ENCODE results near the gene SH3GLB2. TPM values are rescaled to one million over a fixed set of nuclear protein-coding genes. Genes with fewer than 3 reads are reported as not detected.
"Not testable (repeated sequence)": the region's sequence is repeated elsewhere in the genome, so short reads cannot be mapped to it uniquely, and the experiment has no call there.

The SH3GLB2 gene
- total RNA-seq, 1 experiment from 2014 or later: 25.2 TPM

GRCh38 chr9:128998462-128998861, 29.7 kb downstream of the SH3GLB2 start:
- no peak for DNase-seq (ENCODE audit: low read depth)

DNA sequence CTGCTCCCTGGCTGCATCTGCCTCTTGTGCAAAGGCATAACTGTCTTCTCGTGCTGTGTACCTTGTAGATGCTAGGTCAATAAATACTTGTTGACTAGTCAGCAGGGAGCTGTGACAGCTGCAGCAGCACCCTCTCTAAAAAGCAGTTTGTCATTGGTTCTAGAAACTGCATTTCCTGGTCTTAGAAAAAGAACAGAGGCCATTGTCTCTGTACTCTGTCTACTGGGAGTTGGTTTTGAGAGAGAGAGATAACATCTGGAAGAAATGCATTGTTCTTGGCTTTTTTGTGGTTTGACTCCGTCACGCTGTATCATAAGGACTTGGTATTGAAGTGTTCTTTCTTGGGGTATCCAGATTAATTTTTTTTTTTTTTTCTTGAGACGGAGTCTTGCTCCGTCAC, 32.3 kb downstream of the SH3GLB2 start:
- no peak for DNase-seq (ENCODE audit: low read depth)

DNA sequence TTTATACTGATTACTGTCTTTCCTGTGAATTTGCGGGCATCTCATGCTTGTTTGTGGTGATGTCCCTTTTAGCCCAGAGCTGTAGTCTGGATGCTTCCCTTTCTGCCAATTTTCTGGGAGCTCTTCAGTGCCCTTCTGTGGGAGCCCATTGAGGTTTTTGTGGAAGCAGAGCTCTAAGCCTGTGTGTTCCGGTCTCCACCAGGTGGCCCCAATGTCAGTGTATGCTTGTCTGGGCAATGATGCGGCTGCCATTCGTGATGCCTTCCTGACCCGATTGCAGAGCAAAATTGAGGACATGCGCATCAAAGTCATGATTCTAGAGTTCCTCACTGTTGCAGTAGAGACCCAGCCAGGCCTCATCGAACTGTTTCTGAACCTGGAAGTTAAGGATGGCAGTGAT, 35.1 kb downstream of the SH3GLB2 start:
- DNase-seq (ENCODE audit: low read depth): peak; percentile 15

GRCh38 chr9:128987805-128988204, 40.3 kb downstream of the SH3GLB2 start:
- peak; percentile 68 for DNase-seq (ENCODE audit: low read depth)

DNA sequence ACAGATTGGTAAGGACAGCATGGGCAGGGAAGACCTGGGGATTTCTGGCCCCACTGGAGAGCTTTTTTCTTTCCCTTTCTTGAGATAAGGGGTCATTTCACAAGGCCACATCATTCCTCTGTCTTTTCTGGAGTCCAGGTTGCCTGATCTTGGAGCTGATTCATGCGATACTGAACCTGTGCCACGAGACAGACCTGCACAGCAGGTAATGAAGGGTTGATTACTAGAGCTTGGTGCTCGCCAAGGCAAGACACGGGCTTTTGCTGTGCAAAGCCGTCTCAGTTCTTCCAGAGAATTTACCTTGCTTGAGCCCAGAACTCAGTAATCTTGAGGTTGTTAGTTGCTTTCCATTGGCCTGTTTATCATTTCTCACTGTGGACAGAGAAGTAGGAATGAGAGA, 41.5 kb downstream of the SH3GLB2 start:
- DNase-seq (ENCODE audit: low read depth): no peak

- DNase-seq (ENCODE audit: low read depth): no peak
These were observed 44.6 kb downstream of the SH3GLB2 start for GRCh38 chr9:128983536-128983935.

- no peak for DNase-seq (ENCODE audit: low read depth)
These were observed 49.0 kb downstream of the SH3GLB2 start for GRCh38 chr9:128979111-128979510.

DNA sequence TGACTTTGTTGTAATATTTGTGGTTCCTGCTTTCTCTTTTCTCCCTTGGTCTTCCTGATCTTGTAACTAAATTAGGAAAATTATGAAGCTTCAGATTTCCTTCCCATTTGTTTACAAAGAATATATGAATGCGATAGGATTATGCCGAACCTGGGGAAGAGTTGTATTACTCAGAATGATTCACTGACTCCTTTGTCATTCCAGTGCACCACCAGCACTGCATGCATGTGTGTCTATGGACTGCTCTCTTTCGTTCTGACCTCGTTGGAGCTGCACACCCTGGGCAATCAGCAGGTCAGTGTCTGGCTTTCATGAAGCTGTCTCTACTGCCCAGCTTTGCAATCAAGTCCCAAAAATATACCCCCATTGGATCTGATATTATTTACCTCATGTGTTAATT, 55.2 kb downstream of the SH3GLB2 start:
- DNase-seq (ENCODE audit: low read depth): peak; percentile 50

GRCh38 chr9:128969491-128969890, 58.6 kb downstream of the SH3GLB2 start:
- no peak for DNase-seq (ENCODE audit: low read depth)

DNA sequence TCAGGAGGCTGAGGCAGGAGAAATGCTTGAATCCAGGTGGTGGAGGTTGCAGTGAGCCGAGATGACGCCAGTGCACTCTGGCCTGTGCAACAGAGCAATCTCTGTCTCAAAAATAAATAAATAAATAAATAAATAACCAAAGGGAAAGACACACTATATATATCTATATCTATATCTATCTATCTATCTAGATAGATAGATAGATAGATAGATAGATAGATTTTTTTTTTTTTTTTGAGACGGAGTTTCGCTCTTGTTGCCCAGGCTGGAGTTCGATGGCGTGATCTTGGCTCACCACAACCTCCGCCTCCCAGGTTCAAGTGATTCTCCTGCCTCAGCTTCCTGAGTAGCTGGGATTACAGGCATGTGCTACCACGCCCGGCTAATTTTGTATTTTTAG, 66.7 kb downstream of the SH3GLB2 start:
- DNase-seq (ENCODE audit: low read depth): not testable (repeated sequence)

Other genes with a start within 250 kb of the SH3GLB2 start
- 6.4 and 8.7 TPM in 2 replicates for gene TBC1D13, start 241.1 kb downstream of the SH3GLB2 start, total RNA-seq (2014; rRNA removed; shearing (Covaris generic))
- gene ENDOG, start 209.8 kb downstream of the SH3GLB2 start, total RNA-seq (2014; rRNA removed; shearing (Covaris generic)): 21.8 and 22.9 TPM in 2 replicates
- 17.1 and 20.4 TPM in 2 replicates for gene SPOUT1, start 198.5 kb downstream of the SH3GLB2 start, total RNA-seq (2014; rRNA removed; shearing (Covaris generic))
- gene KYAT1, start 146.4 kb downstream of the SH3GLB2 start, total RNA-seq (2014; rRNA removed; shearing (Covaris generic)): 8.0 and 9.6 TPM in 2 replicates
- gene LRRC8A, start 146.2 kb downstream of the SH3GLB2 start, total RNA-seq (2014; rRNA removed; shearing (Covaris generic)): 13.9 and 14.1 TPM in 2 replicates
- gene PHYHD1, start 107.3 kb downstream of the SH3GLB2 start, total RNA-seq (2014; rRNA removed; shearing (Covaris generic)): 1.7 and 1.8 TPM in 2 replicates
- gene DOLK, start 80.7 kb downstream of the SH3GLB2 start, total RNA-seq (2014; rRNA removed; shearing (Covaris generic)): 16.1 and 16.2 TPM in 2 replicates
- 28.9 and 33.4 TPM in 2 replicates for gene NUP188, start 80.6 kb downstream of the SH3GLB2 start, total RNA-seq (2014; rRNA removed; shearing (Covaris generic))
- gene MIGA2, start 8.3 kb upstream of the SH3GLB2 start, total RNA-seq (2014; rRNA removed; shearing (Covaris generic)): 13.7 and 15.6 TPM in 2 replicates
- 11.6 and 12.4 TPM in 2 replicates for gene DOLPP1, start 52.8 kb upstream of the SH3GLB2 start, total RNA-seq (2014; rRNA removed; shearing (Covaris generic))
- gene CRAT, start 82.5 kb upstream of the SH3GLB2 start, total RNA-seq (2014; rRNA removed; shearing (Covaris generic)): 28.7 and 29.9 TPM in 2 replicates
- gene PTPA, start 83.1 kb upstream of the SH3GLB2 start, total RNA-seq (2014; rRNA removed; shearing (Covaris generic)): 75.8 and 86.1 TPM in 2 replicates
- 11.2 and 21.2 TPM in 2 replicates for gene IER5L, start 149.9 kb upstream of the SH3GLB2 start, total RNA-seq (2014; rRNA removed; shearing (Covaris generic))